ENCODE data around the gene TSPAN8. TPM values are rescaled to one million over a fixed set of nuclear protein-coding genes. Genes with fewer than 3 reads are reported as not detected.

TSPAN8 gene
- total and polyA plus RNA-seq, 2 experiments from 2014 or later, result not detected

DNA sequence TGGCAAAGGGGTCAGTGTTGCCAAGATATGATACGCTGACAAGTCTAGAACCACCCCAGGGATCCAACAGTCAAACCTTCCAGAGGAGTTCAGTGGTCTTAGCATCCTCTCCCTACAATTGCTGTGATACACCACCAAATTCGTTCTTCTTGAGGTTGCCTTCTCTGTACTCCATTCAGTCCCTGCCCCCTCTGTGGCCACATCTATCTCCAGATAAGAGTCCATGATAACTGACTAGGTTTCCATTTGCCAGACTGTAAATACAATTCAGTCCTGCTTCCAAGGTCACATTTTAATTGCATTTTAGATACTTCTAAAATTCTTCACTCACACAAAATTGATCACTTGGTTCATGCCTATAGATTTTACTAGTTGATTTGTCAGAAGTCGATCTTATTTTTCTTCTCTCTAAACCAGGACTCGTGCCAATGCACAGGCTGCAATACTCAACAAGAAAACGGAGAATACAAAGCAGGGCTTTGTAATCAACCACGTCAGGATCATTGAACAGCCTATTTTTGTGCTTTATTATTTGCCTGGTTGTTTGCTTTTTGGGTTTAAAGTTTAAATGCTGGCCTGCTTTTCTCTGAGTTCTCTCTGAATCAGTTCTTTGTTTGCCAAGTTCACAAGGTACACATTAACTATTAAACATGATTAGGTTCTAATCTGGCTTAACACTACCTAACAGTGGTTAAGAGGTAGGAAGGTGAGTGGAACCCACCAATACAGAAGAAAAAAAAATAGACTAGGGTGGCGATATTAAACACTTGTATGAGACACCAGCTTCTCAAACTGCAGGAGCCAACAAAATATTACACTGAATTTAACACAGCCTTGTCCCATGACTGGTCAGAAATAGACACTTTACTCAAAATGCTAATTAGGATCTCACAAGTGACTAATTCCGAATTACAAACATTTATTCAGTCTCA lies 5.3 kb upstream of the TSPAN8 start:
- H4K20me1 ChIP-seq (replicated peaks; ENCODE audit: insufficient read depth), result no peaks in the 10 kb centered on the region
- no peaks in the 10 kb centered on the region for H3K27me3 Mint-ChIP-seq (ENCODE audit: insufficient read depth, low read depth, poor library complexity)
- peaks cover 6% of the 10 kb centered on the region; the same call in 2 of the 3 replicates for H3K36me3 Mint-ChIP-seq (ENCODE audit: low read depth)
- H3K36me3 ChIP-seq (ENCODE audit: insufficient read depth), result peaks cover 6% of the 10 kb centered on the region; the same call in 1 of the 2 replicates
- H3K9me2 ChIP-seq (ENCODE audit: insufficient read depth), result 0 out of 2 replicates have a peak, but pooled peaks cover 3% of the 10 kb centered on the region
- no peak for ATAC-seq
- no peak overlapping the region for H3K27ac Mint-ChIP-seq
- TF ChIP-seq REST (IDR thresholded peaks at IDR 0.05; ENCODE audit: unreplicated experiment), result no peak
- TF ChIP-seq ZNF331 (CRISPR knock-in tag; IDR thresholded peaks at IDR 0.05; ENCODE audit: low read depth), result no peak
- TF ChIP-seq EZH2 (IDR thresholded peaks at IDR 0.05; ENCODE audit: low read depth, unreplicated experiment), result no peak
- no peak for TF ChIP-seq JUNB (IDR thresholded peaks at IDR 0.05; ENCODE audit: unreplicated experiment)
- TF ChIP-seq ZNF114 (CRISPR knock-in tag; IDR thresholded peaks at IDR 0.05), result no peak
- TF ChIP-seq POLR2AphosphoS5 (IDR thresholded peaks at IDR 0.05; ENCODE audit: low read depth), result no peak
- TF ChIP-seq EZH2phosphoT487 (IDR thresholded peaks at IDR 0.05; ENCODE audit: unreplicated experiment), result no peak
- TF ChIP-seq, protein P1, sequence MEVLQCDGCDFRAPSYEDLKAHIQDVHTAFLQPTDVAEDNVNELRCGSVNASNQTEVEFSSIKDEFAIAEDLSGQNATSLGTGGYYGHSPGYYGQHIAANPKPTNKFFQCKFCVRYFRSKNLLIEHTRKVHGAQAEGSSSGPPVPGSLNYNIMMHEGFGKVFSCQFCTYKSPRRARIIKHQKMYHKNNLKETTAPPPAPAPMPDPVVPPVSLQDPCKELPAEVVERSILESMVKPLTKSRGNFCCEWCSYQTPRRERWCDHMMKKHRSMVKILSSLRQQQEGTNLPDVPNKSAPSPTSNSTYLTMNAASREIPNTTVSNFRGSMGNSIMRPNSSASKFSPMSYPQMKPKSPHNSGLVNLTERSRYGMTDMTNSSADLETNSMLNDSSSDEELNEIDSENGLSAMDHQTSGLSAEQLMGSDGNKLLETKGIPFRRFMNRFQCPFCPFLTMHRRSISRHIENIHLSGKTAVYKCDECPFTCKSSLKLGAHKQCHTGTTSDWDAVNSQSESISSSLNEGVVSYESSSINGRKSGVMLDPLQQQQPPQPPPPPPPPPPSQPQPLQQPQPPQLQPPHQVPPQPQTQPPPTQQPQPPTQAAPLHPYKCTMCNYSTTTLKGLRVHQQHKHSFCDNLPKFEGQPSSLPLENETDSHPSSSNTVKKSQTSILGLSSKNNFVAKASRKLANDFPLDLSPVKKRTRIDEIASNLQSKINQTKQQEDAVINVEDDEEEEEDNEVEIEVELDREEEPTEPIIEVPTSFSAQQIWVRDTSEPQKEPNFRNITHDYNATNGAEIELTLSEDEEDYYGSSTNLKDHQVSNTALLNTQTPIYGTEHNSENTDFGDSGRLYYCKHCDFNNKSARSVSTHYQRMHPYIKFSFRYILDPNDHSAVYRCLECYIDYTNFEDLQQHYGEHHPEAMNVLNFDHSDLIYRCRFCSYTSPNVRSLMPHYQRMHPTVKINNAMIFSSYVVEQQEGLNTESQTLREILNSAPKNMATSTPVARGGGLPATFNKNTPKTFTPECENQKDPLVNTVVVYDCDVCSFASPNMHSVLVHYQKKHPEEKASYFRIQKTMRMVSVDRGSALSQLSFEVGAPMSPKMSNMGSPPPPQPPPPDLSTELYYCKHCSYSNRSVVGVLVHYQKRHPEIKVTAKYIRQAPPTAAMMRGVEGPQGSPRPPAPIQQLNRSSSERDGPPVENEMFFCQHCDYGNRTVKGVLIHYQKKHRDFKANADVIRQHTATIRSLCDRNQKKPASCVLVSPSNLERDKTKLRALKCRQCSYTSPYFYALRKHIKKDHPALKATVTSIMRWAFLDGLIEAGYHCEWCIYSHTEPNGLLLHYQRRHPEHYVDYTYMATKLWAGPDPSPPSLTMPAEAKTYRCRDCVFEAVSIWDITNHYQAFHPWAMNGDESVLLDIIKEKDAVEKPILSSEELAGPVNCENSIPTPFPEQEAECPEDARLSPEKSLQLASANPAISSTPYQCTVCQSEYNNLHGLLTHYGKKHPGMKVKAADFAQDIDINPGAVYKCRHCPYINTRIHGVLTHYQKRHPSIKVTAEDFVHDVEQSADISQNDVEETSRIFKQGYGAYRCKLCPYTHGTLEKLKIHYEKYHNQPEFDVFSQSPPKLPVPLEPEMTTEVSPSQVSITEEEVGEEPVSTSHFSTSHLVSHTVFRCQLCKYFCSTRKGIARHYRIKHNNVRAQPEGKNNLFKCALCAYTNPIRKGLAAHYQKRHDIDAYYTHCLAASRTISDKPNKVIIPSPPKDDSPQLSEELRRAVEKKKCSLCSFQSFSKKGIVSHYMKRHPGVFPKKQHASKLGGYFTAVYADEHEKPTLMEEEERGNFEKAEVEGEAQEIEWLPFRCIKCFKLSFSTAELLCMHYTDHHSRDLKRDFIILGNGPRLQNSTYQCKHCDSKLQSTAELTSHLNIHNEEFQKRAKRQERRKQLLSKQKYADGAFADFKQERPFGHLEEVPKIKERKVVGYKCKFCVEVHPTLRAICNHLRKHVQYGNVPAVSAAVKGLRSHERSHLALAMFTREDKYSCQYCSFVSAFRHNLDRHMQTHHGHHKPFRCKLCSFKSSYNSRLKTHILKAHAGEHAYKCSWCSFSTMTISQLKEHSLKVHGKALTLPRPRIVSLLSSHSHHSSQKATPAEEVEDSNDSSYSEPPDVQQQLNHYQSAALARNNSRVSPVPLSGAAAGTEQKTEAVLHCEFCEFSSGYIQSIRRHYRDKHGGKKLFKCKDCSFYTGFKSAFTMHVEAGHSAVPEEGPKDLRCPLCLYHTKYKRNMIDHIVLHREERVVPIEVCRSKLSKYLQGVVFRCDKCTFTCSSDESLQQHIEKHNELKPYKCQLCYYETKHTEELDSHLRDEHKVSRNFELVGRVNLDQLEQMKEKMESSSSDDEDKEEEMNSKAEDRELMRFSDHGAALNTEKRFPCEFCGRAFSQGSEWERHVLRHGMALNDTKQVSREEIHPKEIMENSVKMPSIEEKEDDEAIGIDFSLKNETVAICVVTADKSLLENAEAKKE (CRISPR knock-in tag; IDR thresholded peaks at IDR 0.05), result no peak
- TF ChIP-seq CREB1 (CRISPR knock-in tag; IDR thresholded peaks at IDR 0.05; ENCODE audit: low read depth), result no peak
- TF ChIP-seq, protein P2, sequence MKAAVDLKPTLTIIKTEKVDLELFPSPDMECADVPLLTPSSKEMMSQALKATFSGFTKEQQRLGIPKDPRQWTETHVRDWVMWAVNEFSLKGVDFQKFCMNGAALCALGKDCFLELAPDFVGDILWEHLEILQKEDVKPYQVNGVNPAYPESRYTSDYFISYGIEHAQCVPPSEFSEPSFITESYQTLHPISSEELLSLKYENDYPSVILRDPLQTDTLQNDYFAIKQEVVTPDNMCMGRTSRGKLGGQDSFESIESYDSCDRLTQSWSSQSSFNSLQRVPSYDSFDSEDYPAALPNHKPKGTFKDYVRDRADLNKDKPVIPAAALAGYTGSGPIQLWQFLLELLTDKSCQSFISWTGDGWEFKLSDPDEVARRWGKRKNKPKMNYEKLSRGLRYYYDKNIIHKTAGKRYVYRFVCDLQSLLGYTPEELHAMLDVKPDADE (IDR thresholded peaks at IDR 0.05), result no peak
- no peak for TF ChIP-seq NANOG (IDR thresholded peaks at IDR 0.05; ENCODE audit: borderline replicate concordance)
- TF ChIP-seq, protein P3, sequence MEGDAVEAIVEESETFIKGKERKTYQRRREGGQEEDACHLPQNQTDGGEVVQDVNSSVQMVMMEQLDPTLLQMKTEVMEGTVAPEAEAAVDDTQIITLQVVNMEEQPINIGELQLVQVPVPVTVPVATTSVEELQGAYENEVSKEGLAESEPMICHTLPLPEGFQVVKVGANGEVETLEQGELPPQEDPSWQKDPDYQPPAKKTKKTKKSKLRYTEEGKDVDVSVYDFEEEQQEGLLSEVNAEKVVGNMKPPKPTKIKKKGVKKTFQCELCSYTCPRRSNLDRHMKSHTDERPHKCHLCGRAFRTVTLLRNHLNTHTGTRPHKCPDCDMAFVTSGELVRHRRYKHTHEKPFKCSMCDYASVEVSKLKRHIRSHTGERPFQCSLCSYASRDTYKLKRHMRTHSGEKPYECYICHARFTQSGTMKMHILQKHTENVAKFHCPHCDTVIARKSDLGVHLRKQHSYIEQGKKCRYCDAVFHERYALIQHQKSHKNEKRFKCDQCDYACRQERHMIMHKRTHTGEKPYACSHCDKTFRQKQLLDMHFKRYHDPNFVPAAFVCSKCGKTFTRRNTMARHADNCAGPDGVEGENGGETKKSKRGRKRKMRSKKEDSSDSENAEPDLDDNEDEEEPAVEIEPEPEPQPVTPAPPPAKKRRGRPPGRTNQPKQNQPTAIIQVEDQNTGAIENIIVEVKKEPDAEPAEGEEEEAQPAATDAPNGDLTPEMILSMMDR (conservative IDR thresholded peaks at IDR 0.05; ENCODE audit: low read depth in 2 of 2), result no peak
- no peak for TF ChIP-seq STAT1 (IDR thresholded peaks at IDR 0.05; ENCODE audit: unreplicated experiment)
- no peak overlapping the region for H3K27ac ChIP-seq (ENCODE audit: low read depth)
- H3K4me3 ChIP-seq, result no peak overlapping the region
- no peaks in the 10 kb centered on the region for H3K27me3 ChIP-seq (ENCODE audit: insufficient read depth)
- H3K79me2 ChIP-seq (replicated peaks; ENCODE audit: insufficient read depth), result no peaks in the 10 kb centered on the region
- no peak overlapping the region; the same call in 1 of the 2 replicates for H2AFZ ChIP-seq
- no peak overlapping the region for H3K4me3 Mint-ChIP-seq
- H3K9me3 Mint-ChIP-seq, result peaks cover 17% of the 10 kb centered on the region; the same call in 2 of the 3 replicates
- no peak for DNase-seq (ENCODE audit: low spot score)
- no peaks in the 10 kb centered on the region for H3F3A ChIP-seq (replicated peaks; ENCODE audit: low read depth)
- H3K4me2 ChIP-seq, result no peak overlapping the region
- peaks cover 4% of the 10 kb centered on the region; the same call in 1 of the 2 replicates for H3K4me1 ChIP-seq (ENCODE audit: insufficient read depth)
- H3K4me1 Mint-ChIP-seq, result peaks cover 4% of the 10 kb centered on the region; the same call in 2 of the 3 replicates

Data from GM23338 (cell line).